HepG2 (cell line): ENCODE data around the gene EVI5. TPM values are rescaled to one million over a fixed set of nuclear protein-coding genes. Genes with fewer than 3 reads are reported as not detected.

Source experiments
- ATAC-seq: fragments of 200-7000 bp; cut with Tn5 transposase; 3 replicates; pipeline ENCODE4 v1.9.1; 2020; ENCODE audit warnings: mild to moderate bottlenecking, moderate library complexity
- BruUV-seq: library from RNA; stranded (reverse); fragments of 400-500 nt; replicated peaks from 2 replicates; lab custom pipeline; 2021; lab: Mats Ljungman, UMichigan
- CTCF ChIA-PET: fragments of 300-600 bp; formaldehyde crosslinking; extraction: SDS; loops from one replicate; lab custom pipeline; 2021; ENCODE audit warnings: low total read pairs, inconsistent platforms, low intra/inter-chr PET ratio; lab: Yijun Ruan, JAX
- POLR2A ChIA-PET: fragments of 350-600 bp; sonication (Branson Sonifier 250); formaldehyde crosslinking; loops from one replicate; lab custom pipeline; 2020; ENCODE audit warnings: antibody characterized with exemption, inconsistent platforms; lab: Yijun Ruan, JAX
- DNase-seq: peaks from one replicate; pipeline ENCODE4 v3.0.0-alpha.2; 2015; ENCODE audit warnings: low spot score
- FAIRE-seq: peaks from 3 replicates; lab custom pipeline; 2011; peaks lifted over from hg19 to GRCh38; lab: Jason Lieb, UNC
- H2AFZ ChIP-seq: one replicate; pipeline ENCODE4 v1.6.1; 2011; ENCODE audit warnings: low read length, inconsistent platforms
- H3K27ac ChIP-seq: fragments of 300-600 bp; 3 replicates; pipeline ENCODE4 v1.8.0; 2011; ENCODE audit warnings: mixed run types, mild to moderate bottlenecking, mixed read lengths, low read length, inconsistent platforms; ENCODE audit not compliant: insufficient read depth; ENCODE audit errors: extremely low read length
- H3K27me3 ChIP-seq, 2 experiments: fragments of 200-600 bp in 1 of 2; 2 replicates in 1 of 2; 3 replicates in 1 of 2; pipeline versions ENCODE4 v1.6.0 to v1.8.0; 2011; ENCODE audit warnings: low read length in 2 of 2, mild to moderate bottlenecking in 2 of 2, moderate library complexity in 2 of 2, inconsistent platforms in 1 of 2; ENCODE audit not compliant: insufficient read depth in 2 of 2, control insufficient read depth in 1 of 2
- H3K36me3 ChIP-seq, 2 experiments: fragments of 200-600 bp in 1 of 2; replicated peaks in 1 of 2; 2 replicates in 1 of 2; 3 replicates in 1 of 2; pipeline versions ENCODE4 v1.5.1 to v1.8.0; 2011; ENCODE audit warnings: low read length in 2 of 2, inconsistent platforms in 1 of 2; ENCODE audit not compliant: insufficient read depth in 2 of 2, control insufficient read depth in 1 of 2
- H3K4me1 ChIP-seq: 2 replicates; pipeline ENCODE4 v1.5.1; 2012; ENCODE audit warnings: low read length, inconsistent platforms; ENCODE audit not compliant: insufficient read depth
- H3K4me2 ChIP-seq: 2 replicates; pipeline ENCODE4 v1.6.0; 2011; ENCODE audit warnings: low read depth, low read length, inconsistent platforms
- H3K4me3 ChIP-seq, 3 experiments: fragments of 200-600 bp in 1 of 3; sonication (generic), shearing (Covaris generic) in 1 of 3; replicated peaks in 1 of 3; 2 replicates each; pipeline ENCODE4 v1.5.1; 2011 to 2016; ENCODE audit warnings: low read length in 3 of 3, inconsistent platforms in 2 of 3, low read depth in 2 of 3, mild to moderate bottlenecking in 2 of 3, control low read depth in 1 of 3, mixed read lengths in 1 of 3; ENCODE audit not compliant: insufficient read depth in 1 of 3
- H3K79me2 ChIP-seq: one replicate; pipeline ENCODE4 v1.6.1; 2011; ENCODE audit warnings: low read length, inconsistent platforms; ENCODE audit not compliant: insufficient read depth
- H3K9ac ChIP-seq: 2 replicates; pipeline ENCODE4 v1.6.0; 2011; ENCODE audit warnings: mild to moderate bottlenecking, low read depth, low read length, inconsistent platforms; ENCODE audit not compliant: insufficient read depth
- H3K9me3 ChIP-seq: 2 replicates; pipeline ENCODE4 v1.5.1; 2012; ENCODE audit warnings: mild to moderate bottlenecking, low read length
- H4K20me1 ChIP-seq: 2 replicates; pipeline ENCODE4 v1.6.0; 2011; ENCODE audit warnings: inconsistent platforms, mild to moderate bottlenecking, low read length, moderate library complexity; ENCODE audit not compliant: insufficient read depth
- CHD2 ChIP-seq: IDR thresholded peaks from 2 replicates; pipeline ENCODE4 v1.6.1; 2011; ENCODE audit warnings: low read depth, low read length, improper control_type of control experiment
- GZF1 ChIP-seq: sonication (generic); formaldehyde crosslinking; IDR thresholded peaks from 2 replicates; pipeline ENCODE4 v1.5.1; 2020; ENCODE audit warnings: mild to moderate bottlenecking, missing genetic modification reagents
- HCFC1 ChIP-seq: fragments of 150-350 bp; IDR thresholded peaks from 2 replicates; pipeline ENCODE4 v1.6.1; 2014; ENCODE audit warnings: low read depth, low read length
- HDAC1 ChIP-seq: sonication (generic); formaldehyde crosslinking; IDR thresholded peaks from 2 replicates; pipeline ENCODE4 v1.5.1; 2020; ENCODE audit warnings: mild to moderate bottlenecking, missing genetic modification reagents
- MIXL1 ChIP-seq: IDR thresholded peaks from 2 replicates; pipeline ENCODE4 v1.6.1; 2016
- MYNN ChIP-seq: sonication (generic); formaldehyde crosslinking; IDR thresholded peaks from 2 replicates; pipeline ENCODE4 v1.4.0; 2020; ENCODE audit warnings: mild to moderate bottlenecking, low read depth, missing genetic modification reagents
- NFATC3 ChIP-seq: sonication (generic); formaldehyde crosslinking; IDR thresholded peaks from 2 replicates; pipeline ENCODE4 v1.5.1; 2020; ENCODE audit warnings: mild to moderate bottlenecking, missing genetic modification reagents
- POGZ ChIP-seq: sonication (generic); formaldehyde crosslinking; IDR thresholded peaks from 2 replicates; pipeline ENCODE4 v1.4.0; 2020; ENCODE audit warnings: mild to moderate bottlenecking, missing genetic modification reagents
- RAD51 ChIP-seq: fragments of 450-650 bp; IDR thresholded peaks from 2 replicates; pipeline ENCODE4 v1.6.1; 2016; ENCODE audit warnings: borderline replicate concordance
- RBAK ChIP-seq: sonication (generic); formaldehyde crosslinking; IDR thresholded peaks from 2 replicates; pipeline ENCODE4 v1.5.1; 2020; ENCODE audit warnings: mild to moderate bottlenecking, missing genetic modification reagents
- TRIM24 ChIP-seq: sonication (generic); formaldehyde crosslinking; IDR thresholded peaks from 2 replicates; pipeline ENCODE4 v1.8.0; 2022; ENCODE audit warnings: mild to moderate bottlenecking, missing genetic modification reagents
- ZFP41 ChIP-seq: sonication (generic); formaldehyde crosslinking; IDR thresholded peaks from 2 replicates; pipeline ENCODE4 v1.4.0; 2020; ENCODE audit warnings: mild to moderate bottlenecking, missing genetic modification reagents, borderline replicate concordance
- ZNF207 ChIP-seq: fragments of 450-650 bp; IDR thresholded peaks from 2 replicates; pipeline ENCODE4 v1.6.1; 2016; ENCODE audit warnings: antibody characterized with exemption, borderline replicate concordance
- ZNF446 ChIP-seq: sonication (generic); formaldehyde crosslinking; IDR thresholded peaks from 2 replicates; pipeline ENCODE4 v1.5.0; 2020; ENCODE audit warnings: mild to moderate bottlenecking, missing genetic modification reagents
- ZNF510 ChIP-seq: sonication (generic); formaldehyde crosslinking; IDR thresholded peaks from 2 replicates; pipeline ENCODE4 v1.4.0; 2020; ENCODE audit warnings: low read depth, mild to moderate bottlenecking, missing genetic modification reagents
- ZNF557 ChIP-seq: sonication (generic); formaldehyde crosslinking; IDR thresholded peaks from 2 replicates; pipeline ENCODE4 v1.4.0; 2020; ENCODE audit warnings: missing genetic modification reagents
- ZNF629 ChIP-seq: sonication (generic); formaldehyde crosslinking; conservative IDR thresholded peaks from 2 replicates; pipeline ENCODE4 v1.5.0; 2020; ENCODE audit warnings: missing genetic modification reagents
- WGBS: methylation state at CpG from one replicate; pipeline ENCODE4 v1.1.6; 2017; ENCODE audit warnings: low lambda C conversion rate; 5-methylcytosine and 5-hydroxymethylcytosine counted together
- in situ Hi-C: cut with HindIII; loops from 2 replicates; pipeline ENCODE4 v1.10.0; 2017; ENCODE audit warnings: low pct_unique_long_range_greater_than_20kb; ENCODE audit not compliant: extremely low pct_ligation_motif_present
- intact Hi-C: fragments of 100-400 bp; cut with micrococcal nuclease; formaldehyde crosslinking; loops from one replicate; pipeline ENCODE4 v1.10.0; 2022; ENCODE audit not compliant: unreplicated experiment
- polyA plus RNA-seq, 8 experiments: library from polyadenylated mRNA; depleted of rRNA in 3 of 8; stranded (reverse) in 7 of 8; unstranded in 1 of 8; fragments of >200 nt; fragmentation: Illumina TruSeq in 4 of 8; extraction: Trizol in 4 of 8; gene quantifications; 2 replicates each; pipeline versions ENCODE4 v1.2.1 to v1.2.3, GENCODE V29; 2011 to 2016; ENCODE audit warnings: low read depth in 4 of 8, missing spikeins in 1 of 8, mixed read lengths in 1 of 8; ENCODE audit not compliant: insufficient read depth in 1 of 8
- total RNA-seq, 5 experiments: library from RNA; depleted of rRNA; stranded (reverse); fragments of >200 nt; fragmentation: Illumina TruSeq; extraction: Trizol; gene quantifications; 2 replicates each; pipeline ENCODE4 v1.2.3, GENCODE V29; 2016; ENCODE audit warnings: low read depth in 1 of 5
- TF ChIP-seq, protein P1 (sequence below): sonication (generic); formaldehyde crosslinking; IDR thresholded peaks from 2 replicates; pipeline ENCODE4 v1.9.0; 2021; ENCODE audit warnings: missing genetic modification reagents, mild to moderate bottlenecking, borderline replicate concordance
- TF ChIP-seq, protein P2 (sequence below): sonication (generic); formaldehyde crosslinking; IDR thresholded peaks from 2 replicates; pipeline ENCODE4 v1.4.0; 2020; ENCODE audit warnings: mild to moderate bottlenecking, low read depth, missing genetic modification reagents
- TF ChIP-seq, protein P3 (sequence below): sonication (generic); formaldehyde crosslinking; IDR thresholded peaks from 2 replicates; pipeline ENCODE4 v1.5.0; 2020; ENCODE audit warnings: mild to moderate bottlenecking, missing genetic modification reagents, moderate library complexity

The EVI5 gene
- total and polyA plus RNA-seq, 2 of the 13 experiments (the other 11 are each of a cell fraction or from before 2014, with no cell fraction given): 4.0 to 12.6 TPM

DNA sequence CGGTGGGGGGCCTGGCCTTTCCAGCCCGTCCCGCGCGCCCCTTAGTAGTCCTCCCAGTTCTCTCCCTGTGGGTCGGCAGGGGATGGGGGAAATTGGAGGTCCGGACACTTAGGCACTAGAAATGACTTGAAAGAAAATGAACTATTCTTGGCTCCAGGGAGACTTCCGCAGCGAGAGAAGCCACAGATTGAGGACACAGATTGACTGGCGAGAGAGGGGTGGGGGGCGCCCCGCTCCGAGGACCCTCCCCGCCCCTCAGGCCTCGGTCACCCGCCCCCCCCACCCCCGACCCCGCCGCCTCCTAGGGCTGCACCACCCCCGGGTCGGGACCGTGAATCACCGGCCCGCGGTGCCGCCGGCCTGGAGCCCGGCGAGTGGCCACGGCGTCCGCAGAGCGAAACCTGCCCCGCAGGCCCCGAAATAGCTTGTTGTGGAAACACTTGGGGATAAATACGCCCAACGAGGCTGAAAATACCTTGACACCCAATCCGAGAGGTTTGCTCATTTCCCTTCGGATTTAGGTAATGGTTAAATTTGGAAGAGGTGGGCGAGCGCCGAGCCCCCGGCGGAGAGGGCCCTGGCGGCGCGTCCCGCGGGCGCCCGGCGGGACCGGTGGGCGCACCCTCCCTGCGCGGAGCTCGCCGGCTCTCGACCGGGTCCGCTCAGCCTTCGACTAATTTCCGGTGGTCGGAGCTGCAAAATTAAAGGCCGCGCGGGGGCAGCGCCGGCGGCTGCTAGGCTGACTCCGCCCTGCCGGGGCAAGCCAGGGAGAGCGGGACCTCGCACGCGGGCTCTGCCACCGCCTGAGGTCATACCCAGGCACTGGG lies 298.4 kb downstream of the EVI5 start, which contains the start of gene GFI1:
Gene GFI1 (minus strand): TSS at position 675 of the 827 bp plus-strand sequence. CDS start 3,438 bp downstream, outside the sequence.
- Histone ChIP-seq H3K36me3 (no peaks in the 10 kb centered on the region), H2AFZ (peak within 1 kb of the TSS; percentile 78), H3K4me2 (peak within 1 kb of the TSS; percentile 87), H3K27me3 (no peaks in the 10 kb centered on the region; a peak in 2 of 5 replicates), H3K4me1 (peaks cover 24% of the 10 kb centered on the region), H3K9me3 (no peaks in the 10 kb centered on the region), H3K4me3 (peak within 1 kb of the TSS; percentile 68 to 89 (median 87)), H3K9ac (peak within 1 kb of the TSS; percentile 78), H3K27ac (peak within 1 kb of the TSS; percentile 77), H3K79me2 (no peaks in the 10 kb centered on the region), H4K20me1 (no peaks in the 10 kb centered on the region)
- FAIRE-seq: no peak
- POLR2A ChIA-PET: interaction anchor here (1.1 to 3.8 kb wide), 6 partner anchors 7 to 51 kb away, joined by 3 to 26 read pairs (median 9); no protein-coding TSS in a partner anchor
- peak; percentile 60 for ATAC-seq
- CTCF ChIA-PET: interaction anchor here (1.4 kb wide), 1 partner anchor 137 kb away, joined by 4 read pairs; no protein-coding TSS in a partner anchor
- no TSS peak for BruUV-seq
- DNase-seq: peak; percentile 49
- intact Hi-C loops: loop anchor here (1.0 to 2.0 kb wide), 3 partner anchors 18 to 50 kb away; no protein-coding TSS in a partner anchor
- WGBS: 0% methylated on average over 9 of the region's 77 CpGs
- in situ Hi-C loops: no loop called here
- TF ChIP-seq ZNF446 (CRISPR knock-in tag) (no peak; the same call in 1 of the 2 replicates), POGZ (CRISPR knock-in tag) (0 out of 2 replicates have a peak, but pooled peaks have one; percentile 48), ZFP41 (CRISPR knock-in tag) (no peak), RBAK (CRISPR knock-in tag) (no peak), MIXL1 (CRISPR knock-in tag) (peak; percentile 65), ZNF510 (no peak), GZF1 (CRISPR knock-in tag) (no peak), CHD2 (no peak), MYNN (CRISPR knock-in tag) (no peak), ZNF207 (no peak), HCFC1 (no peak), NFATC3 (CRISPR knock-in tag) (no peak), RAD51 (no peak), ZNF629 (CRISPR knock-in tag) (no peak), TRIM24 (CRISPR knock-in tag) (no peak), HDAC1 (peak; percentile 4; the same call in 1 of the 2 replicates), ZNF557 (CRISPR knock-in tag) (no peak)
- TF ChIP-seq, protein P1, sequence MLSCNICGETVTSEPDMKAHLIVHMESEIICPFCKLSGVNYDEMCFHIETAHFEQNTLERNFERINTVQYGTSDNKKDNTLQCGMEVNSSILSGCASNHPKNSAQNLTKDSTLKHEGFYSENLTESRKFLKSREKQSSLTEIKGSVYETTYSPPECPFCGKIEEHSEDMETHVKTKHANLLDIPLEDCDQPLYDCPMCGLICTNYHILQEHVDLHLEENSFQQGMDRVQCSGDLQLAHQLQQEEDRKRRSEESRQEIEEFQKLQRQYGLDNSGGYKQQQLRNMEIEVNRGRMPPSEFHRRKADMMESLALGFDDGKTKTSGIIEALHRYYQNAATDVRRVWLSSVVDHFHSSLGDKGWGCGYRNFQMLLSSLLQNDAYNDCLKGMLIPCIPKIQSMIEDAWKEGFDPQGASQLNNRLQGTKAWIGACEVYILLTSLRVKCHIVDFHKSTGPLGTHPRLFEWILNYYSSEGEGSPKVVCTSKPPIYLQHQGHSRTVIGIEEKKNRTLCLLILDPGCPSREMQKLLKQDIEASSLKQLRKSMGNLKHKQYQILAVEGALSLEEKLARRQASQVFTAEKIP (CRISPR knock-in tag): no peak
- TF ChIP-seq, protein P2, sequence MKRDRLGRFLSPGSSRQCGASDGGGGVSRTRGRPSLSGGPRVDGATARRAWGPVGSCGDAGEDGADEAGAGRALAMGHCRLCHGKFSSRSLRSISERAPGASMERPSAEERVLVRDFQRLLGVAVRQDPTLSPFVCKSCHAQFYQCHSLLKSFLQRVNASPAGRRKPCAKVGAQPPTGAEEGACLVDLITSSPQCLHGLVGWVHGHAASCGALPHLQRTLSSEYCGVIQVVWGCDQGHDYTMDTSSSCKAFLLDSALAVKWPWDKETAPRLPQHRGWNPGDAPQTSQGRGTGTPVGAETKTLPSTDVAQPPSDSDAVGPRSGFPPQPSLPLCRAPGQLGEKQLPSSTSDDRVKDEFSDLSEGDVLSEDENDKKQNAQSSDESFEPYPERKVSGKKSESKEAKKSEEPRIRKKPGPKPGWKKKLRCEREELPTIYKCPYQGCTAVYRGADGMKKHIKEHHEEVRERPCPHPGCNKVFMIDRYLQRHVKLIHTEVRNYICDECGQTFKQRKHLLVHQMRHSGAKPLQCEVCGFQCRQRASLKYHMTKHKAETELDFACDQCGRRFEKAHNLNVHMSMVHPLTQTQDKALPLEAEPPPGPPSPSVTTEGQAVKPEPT (CRISPR knock-in tag): no peak
- TF ChIP-seq, protein P3, sequence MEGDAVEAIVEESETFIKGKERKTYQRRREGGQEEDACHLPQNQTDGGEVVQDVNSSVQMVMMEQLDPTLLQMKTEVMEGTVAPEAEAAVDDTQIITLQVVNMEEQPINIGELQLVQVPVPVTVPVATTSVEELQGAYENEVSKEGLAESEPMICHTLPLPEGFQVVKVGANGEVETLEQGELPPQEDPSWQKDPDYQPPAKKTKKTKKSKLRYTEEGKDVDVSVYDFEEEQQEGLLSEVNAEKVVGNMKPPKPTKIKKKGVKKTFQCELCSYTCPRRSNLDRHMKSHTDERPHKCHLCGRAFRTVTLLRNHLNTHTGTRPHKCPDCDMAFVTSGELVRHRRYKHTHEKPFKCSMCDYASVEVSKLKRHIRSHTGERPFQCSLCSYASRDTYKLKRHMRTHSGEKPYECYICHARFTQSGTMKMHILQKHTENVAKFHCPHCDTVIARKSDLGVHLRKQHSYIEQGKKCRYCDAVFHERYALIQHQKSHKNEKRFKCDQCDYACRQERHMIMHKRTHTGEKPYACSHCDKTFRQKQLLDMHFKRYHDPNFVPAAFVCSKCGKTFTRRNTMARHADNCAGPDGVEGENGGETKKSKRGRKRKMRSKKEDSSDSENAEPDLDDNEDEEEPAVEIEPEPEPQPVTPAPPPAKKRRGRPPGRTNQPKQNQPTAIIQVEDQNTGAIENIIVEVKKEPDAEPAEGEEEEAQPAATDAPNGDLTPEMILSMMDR: peak; percentile 65
